Subcutaneous abdominal adipose tissue (tissue), 5 donors: ENCODE data around the gene ZNF367.

Experiments
- H3K27ac ChIP-seq: one replicate; pipeline ENCODE4 v1.7.0; 2013; ENCODE audit warnings: low read depth, mild to moderate bottlenecking, inconsistent platforms, low read length, moderate library complexity
- H3K27me3 ChIP-seq, 5 donors: one replicate each; pipeline ENCODE4 v1.7.0; 2013; ENCODE audit warnings: low read length in 5 of 5, inconsistent platforms in 1 of 5; ENCODE audit not compliant: control insufficient read depth in 5 of 5, insufficient read depth in 4 of 5
- H3K36me3 ChIP-seq, 5 donors: one replicate each; pipeline ENCODE4 v1.7.0; 2013; ENCODE audit warnings: low read length in 5 of 5; ENCODE audit not compliant: control insufficient read depth in 5 of 5, insufficient read depth in 5 of 5
- H3K4me1 ChIP-seq, 5 donors: one replicate each; pipeline ENCODE4 v1.7.0; 2013; ENCODE audit warnings: low read length in 5 of 5, mild to moderate bottlenecking in 3 of 5, moderate library complexity in 1 of 5; ENCODE audit not compliant: control insufficient read depth in 5 of 5, insufficient read depth in 5 of 5
- H3K4me3 ChIP-seq, 5 donors: one replicate each; pipeline ENCODE4 v1.7.0; 2013; ENCODE audit warnings: low read length in 5 of 5, low read depth in 1 of 5
- H3K9ac ChIP-seq, 5 donors: one replicate each; pipeline ENCODE4 v1.7.0; 2013; ENCODE audit warnings: low read length in 5 of 5, mild to moderate bottlenecking in 4 of 5, moderate library complexity in 3 of 5
- H3K9me3 ChIP-seq, 5 donors: one replicate each; pipeline ENCODE4 v1.7.0; 2013; ENCODE audit warnings: low read length in 5 of 5; ENCODE audit not compliant: control insufficient read depth in 5 of 5
- donor health status: healthy.
- donor health status: healthy.
- donor health status: healthy.
- donor health status: healthy.
- donor health status: healthy.

ZNF367 gene

DNA sequence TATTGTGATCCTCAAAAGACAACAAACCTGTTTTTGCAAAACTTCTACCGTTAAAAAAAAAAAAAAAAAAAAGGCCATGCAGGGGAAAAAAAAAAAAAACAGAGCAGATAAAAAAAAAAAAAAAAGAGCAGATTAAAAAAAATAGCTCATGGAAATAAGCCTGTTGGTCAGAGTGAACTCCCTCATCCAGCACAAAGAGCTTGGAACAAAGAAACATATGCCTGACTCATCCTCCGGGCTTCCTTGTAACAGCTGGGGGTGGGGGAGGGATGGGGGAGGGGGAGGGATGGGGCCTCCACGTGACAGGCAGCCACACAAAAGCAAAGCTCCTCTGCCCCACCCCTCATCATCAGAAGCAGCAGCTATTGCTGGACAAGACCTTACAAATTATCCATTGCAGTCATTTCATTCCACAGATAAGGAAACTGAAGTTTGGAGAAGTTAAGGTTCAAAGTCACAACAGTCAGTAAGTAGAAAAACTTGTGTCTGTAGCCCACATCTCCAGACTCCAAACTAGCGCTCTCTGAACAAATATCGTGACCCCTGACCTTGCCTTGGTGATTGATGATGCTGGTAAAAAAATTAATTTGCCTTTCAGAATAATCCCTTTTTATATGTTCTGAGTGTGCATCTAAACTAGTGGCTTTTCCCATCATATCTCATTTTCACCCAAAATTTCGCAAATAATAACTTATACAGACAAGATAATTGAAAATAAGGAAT lies 73.6 kb downstream of the ZNF367 start:
- Histone ChIP-seq H3K36me3 (peaks cover 0 to 22% (median 18%) of the 10 kb centered on the region in 5 donors), H3K27me3 (no peaks in the 10 kb centered on the region), H3K4me3 (no peak overlapping the region), H3K27ac (no peak overlapping the region), H3K9me3 (peaks cover 4 to 7% (median 6%) of the 10 kb centered on the region in 5 donors), H3K9ac (no peak overlapping the region), H3K4me1 (peaks cover 0 to 6% (median 4%) of the 10 kb centered on the region in 5 donors)

DNA sequence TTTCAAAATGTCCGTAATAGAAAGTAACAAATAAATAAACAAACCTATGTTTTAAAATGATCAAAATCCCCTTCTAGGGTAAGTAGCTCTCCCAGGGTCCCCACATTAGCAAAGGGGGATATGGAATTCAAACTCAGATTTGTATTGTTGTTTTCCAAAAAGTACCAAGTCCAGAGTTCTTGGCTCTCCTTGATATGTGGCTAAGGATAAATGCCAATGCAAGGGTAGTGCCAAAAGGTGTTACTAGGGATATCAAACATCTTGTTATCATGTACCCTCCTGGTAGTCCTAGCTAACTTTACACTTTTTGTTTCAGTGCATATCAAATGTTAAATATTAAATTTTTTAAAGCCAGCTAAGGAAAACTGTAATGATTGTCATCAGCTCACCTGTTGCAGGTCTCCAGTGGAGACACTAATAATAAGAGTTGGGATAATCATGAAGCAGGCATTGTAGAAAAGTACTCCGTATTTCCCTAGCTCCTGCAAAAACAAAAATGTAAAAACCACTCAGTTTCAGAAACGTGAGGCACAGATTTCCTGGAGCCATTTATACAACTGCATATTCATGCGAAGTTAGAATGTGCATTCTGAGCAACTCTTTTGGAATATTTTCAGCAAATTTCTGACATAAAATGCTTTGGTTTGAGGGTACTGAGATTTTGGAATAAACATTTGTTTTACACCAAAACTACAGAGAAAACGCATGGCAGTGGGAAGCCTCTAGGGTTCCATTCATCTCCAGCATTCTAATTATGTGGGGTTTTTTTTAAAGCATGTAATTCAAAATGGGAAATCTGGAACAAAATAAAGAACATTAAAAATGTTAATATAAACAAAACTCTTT lies 74.4 kb downstream of the ZNF367 start:
- Histone ChIP-seq H3K27me3 (no peaks in the 10 kb centered on the region), H3K4me1 (peaks cover 0 to 6% (median 4%) of the 10 kb centered on the region in 5 donors), H3K27ac (no peak overlapping the region), H3K36me3 (peaks cover 0 to 22% (median 15%) of the 10 kb centered on the region in 5 donors), H3K9ac (no peak overlapping the region), H3K9me3 (peaks cover 4 to 7% (median 6%) of the 10 kb centered on the region in 5 donors), H3K4me3 (no peak overlapping the region)

DNA sequence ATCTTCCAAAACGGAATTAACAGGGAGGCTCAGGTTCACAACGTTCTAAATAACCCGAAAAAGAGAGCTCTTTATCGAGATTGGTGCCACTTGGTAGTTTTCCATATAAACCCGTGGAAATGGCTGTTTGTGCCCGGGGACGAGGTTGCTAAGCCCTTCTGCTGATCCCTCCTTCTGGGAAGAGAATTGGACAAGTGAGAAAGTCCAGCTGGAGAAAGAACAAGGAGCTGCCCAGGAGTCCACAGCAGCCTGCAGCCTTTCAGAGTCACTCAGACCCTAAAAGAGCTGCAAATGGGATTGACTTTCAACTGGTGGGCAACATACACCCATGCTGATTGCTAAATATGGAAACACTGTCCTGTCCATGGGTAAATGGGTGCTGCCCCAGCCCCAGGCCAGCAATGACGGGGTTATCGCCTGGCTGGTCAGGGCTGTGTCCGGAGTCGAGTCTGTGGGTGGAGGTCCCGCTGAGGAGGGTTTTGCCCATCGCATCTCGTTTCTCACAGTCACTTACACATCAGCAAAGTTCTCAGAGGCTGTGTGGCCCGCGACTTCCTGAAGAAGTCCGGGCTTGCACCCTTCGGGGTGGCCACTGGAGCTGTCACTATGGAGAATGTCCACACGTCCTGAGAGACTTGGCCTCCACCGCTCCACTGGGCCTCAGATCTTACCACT lies 75.5 kb downstream of the ZNF367 start:
- Histone ChIP-seq H3K9ac (no peak overlapping the region), H3K9me3 (no peaks in the 10 kb centered on the region), H3K27ac (no peak overlapping the region), H3K27me3 (no peaks in the 10 kb centered on the region), H3K36me3 (peaks cover 0 to 14% (median 7%) of the 10 kb centered on the region in 5 donors), H3K4me3 (no peak overlapping the region), H3K4me1 (peaks cover 0 to 6% (median 4%) of the 10 kb centered on the region in 5 donors)

DNA sequence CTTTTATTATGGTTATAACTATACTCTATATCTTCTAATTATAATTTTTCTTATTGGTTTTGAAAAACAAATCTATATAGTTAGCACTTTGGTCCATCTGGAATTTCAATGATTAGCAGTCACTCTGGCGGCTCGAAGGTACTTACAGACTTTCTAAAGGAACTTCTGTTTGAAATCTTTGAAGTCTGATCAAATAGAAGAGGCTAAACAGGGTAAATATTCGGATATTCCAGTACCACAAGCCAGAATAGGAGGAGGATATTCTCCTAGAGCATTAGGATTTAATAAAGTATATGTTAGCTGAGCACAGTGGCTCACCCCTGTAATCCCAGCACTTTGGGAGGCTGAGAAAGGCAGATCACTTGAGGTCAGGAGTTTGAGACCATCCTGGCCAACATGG lies 77.5 kb downstream of the ZNF367 start:
- Histone ChIP-seq H3K9me3 (no peaks in the 10 kb centered on the region), H3K27me3 (no peaks in the 10 kb centered on the region), H3K4me1 (peaks cover 0 to 6% (median 4%) of the 10 kb centered on the region in 5 donors), H3K36me3 (peaks cover 0 to 13% (median 7%) of the 10 kb centered on the region in 5 donors), H3K9ac (no peak overlapping the region), H3K27ac (no peak overlapping the region), H3K4me3 (no peak overlapping the region)

DNA sequence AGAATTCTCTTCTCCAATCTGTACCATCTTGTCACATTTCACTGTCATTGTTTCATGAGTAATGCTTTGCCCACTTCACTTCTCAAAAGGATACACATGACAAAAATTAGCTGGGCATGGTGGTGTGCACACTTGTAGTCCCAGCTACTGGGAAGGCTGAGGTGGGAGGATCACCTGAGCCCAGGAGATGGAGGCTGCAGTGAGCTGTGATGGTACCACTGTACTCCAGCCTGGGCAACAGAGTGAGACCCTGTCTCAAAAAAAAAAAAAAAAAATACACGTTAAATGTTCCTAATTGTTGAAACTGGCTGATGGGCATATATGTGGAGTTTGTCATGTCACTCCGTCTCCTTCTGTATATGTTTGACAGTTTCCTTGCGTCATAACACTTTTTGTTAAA lies 79.9 kb downstream of the ZNF367 start:
- H3K9me3 ChIP-seq: no peaks in the 10 kb centered on the region
- H3K27ac ChIP-seq: no peak overlapping the region
- H3K4me3 ChIP-seq: no peak overlapping the region

More for the DNA sequence above, 79.9 kb downstream of the ZNF367 start:
- Histone ChIP-seq H3K4me1 (no peaks in the 10 kb centered on the region), H3K36me3 (peaks cover 5 to 17% (median 11%) of the 10 kb centered on the region in 5 donors), H3K27me3 (no peaks in the 10 kb centered on the region), H3K9ac (no peak overlapping the region)
